Spleen (tissue), 11 donors: ENCODE data around the gene TBXAS1. TPM values are rescaled to one million over a fixed set of nuclear protein-coding genes. Genes with fewer than 3 reads are reported as not detected.

Experiments used
- DNase-seq: peaks from one replicate; pipeline ENCODE4 v3.0.0-alpha.2; 2020
- H3K27ac ChIP-seq, 8 donors: fragments of 200-600 bp; sonication (generic) in 7 of 8; 1 replicate in 4 of 8; 2 replicates in 4 of 8; pipeline versions ENCODE4 v1.5.0 to v1.8.0; 2016 to 2021; ENCODE audit warnings: inconsistent platforms in 4 of 8, mild to moderate bottlenecking in 4 of 8, moderate library complexity in 1 of 8
- H3K27me3 ChIP-seq, 7 donors: fragments of 200-600 bp; sonication (generic) in 6 of 7; replicated peaks in 1 of 7; 1 replicate in 4 of 7; 2 replicates in 3 of 7; pipeline versions ENCODE4 v1.5.0 to v1.8.0; 2016 to 2021; ENCODE audit warnings: inconsistent platforms in 3 of 7, mild to moderate bottlenecking in 1 of 7
- H3K36me3 ChIP-seq, 6 donors: fragments of 200-600 bp; sonication (generic) in 5 of 6; 1 replicate in 4 of 6; 2 replicates in 2 of 6; pipeline versions ENCODE4 v1.5.0 to v1.8.0; 2016 to 2021; ENCODE audit warnings: inconsistent platforms in 2 of 6
- H3K4me1 ChIP-seq, 6 donors: fragments of 200-600 bp; sonication (generic) in 5 of 6; 1 replicate in 3 of 6; 2 replicates in 3 of 6; pipeline versions ENCODE4 v1.5.0 to v1.8.0; 2016 to 2021; ENCODE audit warnings: inconsistent platforms in 3 of 6
- H3K4me3 ChIP-seq, 8 donors: fragments of 200-600 bp; sonication (generic) in 7 of 8; 1 replicate in 4 of 8; 2 replicates in 4 of 8; pipeline versions ENCODE4 v1.5.0 to v1.8.0; 2016 to 2021; ENCODE audit warnings: inconsistent platforms in 4 of 8, mild to moderate bottlenecking in 4 of 8, moderate library complexity in 2 of 8
- H3K9me3 ChIP-seq, 8 donors: fragments of 200-600 bp; sonication (generic) in 7 of 8; 1 replicate in 4 of 8; 2 replicates in 4 of 8; pipeline versions ENCODE4 v1.5.0 to v1.8.0; 2016 to 2021; ENCODE audit warnings: inconsistent platforms in 4 of 8
- CTCF ChIP-seq, 11 experiments: fragments of 200-600 bp in 7 of 11; fragments of 450-650 bp in 4 of 11; sonication (generic) in 4 of 11; IDR thresholded peaks in 8 of 11; conservative IDR thresholded peaks in 3 of 11; 1 replicate in 7 of 11; 2 replicates in 4 of 11; pipeline versions ENCODE4 v1.4.0 to v1.8.0; 2016 to 2021; ENCODE audit warnings: antibody characterized with exemption in 11 of 11, inconsistent platforms in 4 of 11, mild to moderate bottlenecking in 1 of 11
- POLR2A ChIP-seq, 3 donors: fragments of 450-650 bp; IDR thresholded peaks; one replicate each; pipeline ENCODE4 v1.5.1; 2017; ENCODE audit warnings: antibody characterized with exemption in 3 of 3, mild to moderate bottlenecking in 1 of 3
- POLR2AphosphoS5 ChIP-seq, 3 donors: sonication (generic); formaldehyde crosslinking; IDR thresholded peaks; one replicate each; pipeline ENCODE4 v1.5.1; 2017; ENCODE audit warnings: antibody characterized with exemption in 3 of 3
- WGBS, 5 donors: extraction: QIAGEN DNeasy Blood & Tissue Kit in 3 of 5; methylation state at CpG; one replicate each; pipeline versions ENCODE4 v1.1.5 to v1.1.7; 2013 to 2018; 5-methylcytosine and 5-hydroxymethylcytosine counted together
- intact Hi-C: fragments of 100-400 bp; cut with DNase I; formaldehyde crosslinking; loops from one replicate; pipeline ENCODE4 v1.15.0; 2023; ENCODE audit warnings: low total_unique reads
- polyA plus RNA-seq, 3 donors: library from polyadenylated mRNA; stranded (reverse); fragments of 200-250 nt; gene quantifications; one replicate each; pipeline ENCODE4 v1.2.1, GENCODE V29; 2013
- total RNA-seq, 7 donors: library from RNA; depleted of rRNA in 3 of 7; stranded (reverse); fragments of >200 nt in 3 of 7; fragmentation: NEBNext Ultra II Directional in 4 of 7; extraction: Animal tissue kit (Norgen Biotek cat#: 25700) in 4 of 7; gene quantifications; one replicate each; pipeline versions ENCODE4 v1.1.0 to v1.2.1, GENCODE V29; 2016 to 2021
- donor health status: healthy with polysubstance abuse.
- donor health status: DM: no; HTN: no; CAD: no; lungs with moderate emphysema.
- donor health status: DM: no; HTN: no; CAD: no.
- donor health status: Bipolar disorder and iron deficiency.
- donor health status: healthy.
- donor health status: DM: no; HTN: no; CAD: no.
- donor health status: DM: yes; HTN: yes; CAD: no.

The TBXAS1 gene
- total and polyA plus RNA-seq, 10 donors = 19.8 to 287 (median 147) TPM

DNA sequence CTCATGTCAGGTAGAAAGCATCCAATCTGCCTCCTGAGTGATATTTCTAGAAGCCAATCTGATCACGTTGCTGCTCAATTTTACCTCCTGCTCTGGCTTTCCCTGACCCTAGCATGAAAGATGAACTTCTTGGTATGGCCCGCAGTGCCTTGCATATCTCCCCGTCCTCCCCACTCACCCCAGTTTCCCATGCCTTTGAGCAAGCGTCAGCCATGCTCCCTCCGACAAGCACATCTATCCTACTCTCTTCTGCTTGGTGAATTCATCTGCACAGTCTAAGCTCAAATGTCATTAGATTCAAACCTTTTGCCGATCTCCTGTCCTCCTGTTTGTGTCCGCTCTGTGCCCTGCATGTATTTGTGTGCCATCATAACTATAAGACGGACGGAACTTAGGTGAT lies 6.2 kb upstream of the TBXAS1 start:
- intact Hi-C loops = no loop called here
- no peaks in the 10 kb centered on the region for H3K4me1 ChIP-seq
- H3K27ac ChIP-seq = no peak overlapping the region
- TF ChIP-seq POLR2A (IDR thresholded peaks at IDR 0.05) (no peak), POLR2AphosphoS5 (IDR thresholded peaks at IDR 0.05) (no peak), CTCF (IDR thresholded peaks at IDR 0.05 in 8 of 11, conservative IDR thresholded peaks at IDR 0.05 in 3 of 11) (no peak)
- 95 to 98% (median 96%) methylated on average over 9 of the region's 9 CpGs for WGBS, 5 donors
- no peaks in the 10 kb centered on the region for H3K9me3 ChIP-seq
- no peaks in the 10 kb centered on the region for H3K36me3 ChIP-seq
- no peak for DNase-seq
- no peak overlapping the region for H3K4me3 ChIP-seq
- peaks cover 0 to 6% (median 0%) of the 10 kb centered on the region in 7 donors for H3K27me3 ChIP-seq

DNA sequence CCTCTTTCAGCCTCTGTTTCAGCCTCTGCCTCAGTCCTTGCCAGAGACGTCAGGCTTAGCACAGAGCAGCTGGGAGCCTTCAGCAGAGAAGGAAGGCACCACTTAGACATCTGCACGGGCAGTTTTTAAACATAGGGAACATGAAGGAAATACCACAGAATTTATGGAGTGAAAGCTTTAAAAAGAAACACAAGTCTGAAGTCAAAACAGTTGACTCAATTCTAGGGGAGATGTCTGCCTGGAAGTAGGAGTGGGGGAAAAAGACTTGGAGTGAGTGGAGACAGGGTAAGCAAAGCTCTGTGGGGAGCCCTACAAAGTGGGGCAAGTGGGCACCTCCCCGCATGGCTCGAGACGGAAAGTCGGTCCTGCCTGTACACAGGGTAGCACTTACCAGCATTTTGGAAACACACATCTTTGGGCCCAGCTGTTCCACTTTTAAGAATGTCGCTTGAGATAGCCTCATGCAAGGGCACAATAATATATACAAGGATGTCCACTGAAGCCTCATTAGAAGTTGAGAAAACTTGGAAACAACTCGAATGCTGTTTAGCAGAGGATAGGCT lies 5.0 kb upstream of the TBXAS1 start:
- no peaks in the 10 kb centered on the region for H3K9me3 ChIP-seq
- TF ChIP-seq POLR2A (IDR thresholded peaks at IDR 0.05) (no peak), POLR2AphosphoS5 (IDR thresholded peaks at IDR 0.05) (peak in 1 of 3 donors; percentile 52)
- no peak overlapping the region for H3K4me3 ChIP-seq
- 67 to 82% (median 75%) methylated on average over 8 of the region's 8 CpGs for WGBS, 5 donors
- intact Hi-C loops = no loop called here
- peaks cover 0 to 6% (median 0%) of the 10 kb centered on the region in 7 donors for H3K27me3 ChIP-seq
- DNase-seq = no peak
- H3K36me3 ChIP-seq = no peaks in the 10 kb centered on the region
- H3K27ac ChIP-seq = peak overlapping the region in 5 of 8 donors; percentile 21 to 60 (median 46)
- H3K4me1 ChIP-seq = peaks cover 0 to 10% (median 8%) of the 10 kb centered on the region in 6 donors

DNA sequence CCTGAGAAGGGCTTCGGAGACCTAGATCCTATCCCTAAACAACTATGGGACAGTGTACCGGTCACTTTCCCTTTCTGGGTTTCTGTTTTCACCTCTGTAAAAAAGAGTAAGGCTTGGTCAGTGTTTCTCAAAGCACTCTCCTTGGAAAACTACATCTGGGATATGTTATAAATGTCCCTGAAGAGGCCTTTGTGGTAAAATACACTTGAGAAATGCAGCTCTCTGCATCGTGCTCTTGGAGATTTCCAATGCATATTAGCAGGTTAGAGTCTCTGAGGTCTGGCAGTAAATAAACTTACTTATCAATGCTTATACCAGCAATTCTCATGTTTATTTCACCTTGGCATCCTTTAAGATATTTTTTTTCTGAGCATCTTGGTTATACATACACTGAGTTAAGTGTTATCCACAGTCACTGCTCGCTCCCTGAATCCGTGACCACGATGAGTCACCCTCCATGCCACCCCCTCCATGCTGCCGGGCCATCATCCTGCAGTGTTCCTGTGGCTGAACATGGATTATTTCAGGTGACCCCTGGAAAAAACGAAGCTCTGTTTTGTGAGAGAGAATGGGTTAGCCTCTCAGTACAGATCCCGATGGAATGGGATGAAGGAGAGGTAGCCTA lies 3.3 kb upstream of the TBXAS1 start:
- peak overlapping the region in 1 of 8 donors; percentile 60 for H3K27ac ChIP-seq
- intact Hi-C loops = no loop called here
- peaks cover 0 to 6% (median 0%) of the 10 kb centered on the region in 7 donors for H3K27me3 ChIP-seq
- WGBS, 5 donors = 81 to 91% (median 85%) methylated on average over 9 of the region's 9 CpGs
- H3K4me3 ChIP-seq = no peak overlapping the region
- TF ChIP-seq CTCF (IDR thresholded peaks at IDR 0.05 in 8 of 11, conservative IDR thresholded peaks at IDR 0.05 in 3 of 11) (no peak), POLR2AphosphoS5 (IDR thresholded peaks at IDR 0.05) (no peak), POLR2A (IDR thresholded peaks at IDR 0.05) (no peak)
- H3K9me3 ChIP-seq = no peaks in the 10 kb centered on the region
- peaks cover 5 to 28% (median 18%) of the 10 kb centered on the region in 6 donors for H3K4me1 ChIP-seq
- DNase-seq = no peak
- H3K36me3 ChIP-seq = no peaks in the 10 kb centered on the region

DNA sequence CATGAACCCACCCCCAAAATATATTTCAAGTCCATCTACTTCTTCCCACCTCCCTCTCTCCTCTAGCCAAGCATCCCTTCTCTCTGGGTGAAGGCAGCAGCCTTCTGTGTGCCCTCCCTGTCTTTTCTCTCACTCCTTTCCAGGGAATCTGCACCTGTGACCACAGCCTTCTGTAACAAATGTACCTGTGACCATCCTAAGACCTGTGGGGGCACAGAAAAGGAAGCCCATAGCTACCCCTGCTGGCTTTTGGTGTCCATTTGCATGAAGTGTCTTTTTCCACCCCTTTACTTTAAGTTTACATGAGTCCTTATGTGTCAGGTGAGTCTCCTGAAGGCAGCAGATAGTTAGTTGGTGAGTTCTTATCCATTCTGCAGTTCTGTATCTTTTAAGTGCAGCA lies 2.0 kb upstream of the TBXAS1 start:
- Histone ChIP-seq H3K4me3 (no peak overlapping the region), H3K4me1 (peaks cover 5 to 40% (median 21%) of the 10 kb centered on the region in 6 donors), H3K27ac (no peak overlapping the region), H3K27me3 (peaks cover 0 to 6% (median 0%) of the 10 kb centered on the region in 7 donors), H3K9me3 (no peaks in the 10 kb centered on the region), H3K36me3 (peaks cover 0 to 4% (median 0%) of the 10 kb centered on the region in 6 donors)
- intact Hi-C loops = no loop called here
- no peak for DNase-seq
- TF ChIP-seq CTCF (IDR thresholded peaks at IDR 0.05 in 8 of 11, conservative IDR thresholded peaks at IDR 0.05 in 3 of 11) (no peak), POLR2A (IDR thresholded peaks at IDR 0.05) (no peak), POLR2AphosphoS5 (IDR thresholded peaks at IDR 0.05) (no peak)
